ENCODE measurements around the gene CHP1.

Gene CHP1

GRCh38 chr15:41203395-41203794 is 27.7 kb upstream of the CHP1 start:
- no peak overlapping the region for H2AFZ ChIP-seq
- H3K27ac ChIP-seq = no peak overlapping the region
- H3K4me1 ChIP-seq = no peaks in the 10 kb centered on the region
- H3K9me3 ChIP-seq (ENCODE audit: control insufficient read depth, low read length) = no peaks in the 10 kb centered on the region
- TF ChIP-seq, protein P1, sequence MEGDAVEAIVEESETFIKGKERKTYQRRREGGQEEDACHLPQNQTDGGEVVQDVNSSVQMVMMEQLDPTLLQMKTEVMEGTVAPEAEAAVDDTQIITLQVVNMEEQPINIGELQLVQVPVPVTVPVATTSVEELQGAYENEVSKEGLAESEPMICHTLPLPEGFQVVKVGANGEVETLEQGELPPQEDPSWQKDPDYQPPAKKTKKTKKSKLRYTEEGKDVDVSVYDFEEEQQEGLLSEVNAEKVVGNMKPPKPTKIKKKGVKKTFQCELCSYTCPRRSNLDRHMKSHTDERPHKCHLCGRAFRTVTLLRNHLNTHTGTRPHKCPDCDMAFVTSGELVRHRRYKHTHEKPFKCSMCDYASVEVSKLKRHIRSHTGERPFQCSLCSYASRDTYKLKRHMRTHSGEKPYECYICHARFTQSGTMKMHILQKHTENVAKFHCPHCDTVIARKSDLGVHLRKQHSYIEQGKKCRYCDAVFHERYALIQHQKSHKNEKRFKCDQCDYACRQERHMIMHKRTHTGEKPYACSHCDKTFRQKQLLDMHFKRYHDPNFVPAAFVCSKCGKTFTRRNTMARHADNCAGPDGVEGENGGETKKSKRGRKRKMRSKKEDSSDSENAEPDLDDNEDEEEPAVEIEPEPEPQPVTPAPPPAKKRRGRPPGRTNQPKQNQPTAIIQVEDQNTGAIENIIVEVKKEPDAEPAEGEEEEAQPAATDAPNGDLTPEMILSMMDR (IDR thresholded peaks at IDR 0.05) = no peak
- no peak overlapping the region for H3K4me3 ChIP-seq (ENCODE audit: low read depth, low read length)
- H3K79me2 ChIP-seq = no peaks in the 10 kb centered on the region
- H3K9ac ChIP-seq = no peak overlapping the region
- no peaks in the 10 kb centered on the region for H3K27me3 ChIP-seq (ENCODE audit: control insufficient read depth, insufficient read depth, low read length)
- H3K4me2 ChIP-seq (ENCODE audit: low read length) = no peak overlapping the region
- H3K36me3 ChIP-seq (ENCODE audit: control insufficient read depth, insufficient read depth, low read length) = no peaks in the 10 kb centered on the region

DNA sequence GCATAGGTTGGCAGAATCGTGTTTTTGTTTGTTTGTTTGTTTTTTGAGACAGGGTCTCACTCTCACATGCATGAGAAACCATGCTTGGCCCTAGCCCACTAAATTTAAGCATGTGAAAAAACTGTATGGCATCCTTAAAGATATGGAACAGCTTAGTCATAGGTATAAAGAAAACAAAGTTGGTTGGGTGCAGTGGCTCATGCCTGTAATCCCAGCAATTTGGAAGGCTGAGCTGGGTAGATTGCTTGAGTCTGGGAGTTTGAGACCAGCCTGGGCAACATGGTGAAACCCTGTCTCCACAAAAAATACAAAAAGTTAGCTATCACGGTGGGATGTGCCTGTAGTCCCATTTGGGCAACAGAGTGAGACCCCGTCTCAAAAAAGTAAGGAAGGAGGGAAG is 25.8 kb upstream of the CHP1 start:
- no peaks in the 10 kb centered on the region for H3K36me3 ChIP-seq (ENCODE audit: control insufficient read depth, insufficient read depth, low read length)
- H3K27ac ChIP-seq = no peak overlapping the region
- H2AFZ ChIP-seq = no peak overlapping the region

GRCh38 chr15:41207687-41208448 is 23.2 kb upstream of the CHP1 start:
- Histone ChIP-seq H3K36me3 (ENCODE audit: control insufficient read depth, insufficient read depth, low read length) (no peaks in the 10 kb centered on the region), H3K27ac (no peak overlapping the region), H3K79me2 (no peaks in the 10 kb centered on the region), H3K27me3 (ENCODE audit: control insufficient read depth, insufficient read depth, low read length) (no peaks in the 10 kb centered on the region), H3K9ac (no peak overlapping the region), H3K4me2 (ENCODE audit: low read length) (no peak overlapping the region), H2AFZ (no peak overlapping the region), H3K4me3 (ENCODE audit: low read depth, low read length) (no peak overlapping the region), H3K9me3 (ENCODE audit: control insufficient read depth, low read length) (no peaks in the 10 kb centered on the region), H3K4me1 (no peaks in the 10 kb centered on the region)
- TF ChIP-seq, protein P1 (IDR thresholded peaks at IDR 0.05) = no peak

More for the DNA sequence above, 25.8 kb upstream of the CHP1 start:
- Histone ChIP-seq H3K9me3 (ENCODE audit: control insufficient read depth, low read length) (no peaks in the 10 kb centered on the region), H3K27me3 (ENCODE audit: control insufficient read depth, insufficient read depth, low read length) (no peaks in the 10 kb centered on the region), H3K9ac (no peak overlapping the region), H3K79me2 (no peaks in the 10 kb centered on the region), H3K4me1 (no peaks in the 10 kb centered on the region), H3K4me2 (ENCODE audit: low read length) (no peak overlapping the region), H3K4me3 (ENCODE audit: low read depth, low read length) (no peak overlapping the region)
- TF ChIP-seq, protein P1 (IDR thresholded peaks at IDR 0.05) = no peak

GRCh38 chr15:41215708-41216107 is 15.4 kb upstream of the CHP1 start:
- TF ChIP-seq, protein P1 (IDR thresholded peaks at IDR 0.05) = no peak
- Histone ChIP-seq H3K27ac (no peak overlapping the region), H3K36me3 (ENCODE audit: control insufficient read depth, insufficient read depth, low read length) (no peaks in the 10 kb centered on the region), H3K9ac (no peak overlapping the region), H3K79me2 (no peaks in the 10 kb centered on the region), H3K4me2 (ENCODE audit: low read length) (no peak overlapping the region), H2AFZ (no peak overlapping the region), H3K4me3 (ENCODE audit: low read depth, low read length) (no peak overlapping the region), H3K9me3 (ENCODE audit: control insufficient read depth, low read length) (no peaks in the 10 kb centered on the region), H3K27me3 (ENCODE audit: control insufficient read depth, insufficient read depth, low read length) (no peaks in the 10 kb centered on the region), H3K4me1 (no peaks in the 10 kb centered on the region)

- TF ChIP-seq, protein P1 (IDR thresholded peaks at IDR 0.05) = no peak
- no peaks in the 10 kb centered on the region for H3K79me2 ChIP-seq
- H3K4me2 ChIP-seq (ENCODE audit: low read length) = no peak overlapping the region
- H3K9me3 ChIP-seq (ENCODE audit: control insufficient read depth, low read length) = no peaks in the 10 kb centered on the region
- H3K27me3 ChIP-seq (ENCODE audit: control insufficient read depth, insufficient read depth, low read length) = no peaks in the 10 kb centered on the region
- H3K36me3 ChIP-seq (ENCODE audit: control insufficient read depth, insufficient read depth, low read length) = no peaks in the 10 kb centered on the region
- H3K27ac ChIP-seq = no peak overlapping the region
- no peak overlapping the region for H3K4me3 ChIP-seq (ENCODE audit: low read depth, low read length)
- no peak overlapping the region for H3K9ac ChIP-seq
- H3K4me1 ChIP-seq = no peaks in the 10 kb centered on the region
- H2AFZ ChIP-seq = no peak overlapping the region
Measured at GRCh38 chr15:41218851-41219250, 12.2 kb upstream of the CHP1 start.

Data from parathyroid adenoma (tissue), 2 donors.